LoVo (cell line): ENCODE measurements around the gene CALHM3.

Experiments
- DNase-seq: peaks from one replicate; pipeline ENCODE4 v3.0.0-alpha.2; 2016; ENCODE audit warnings: low spot score

Gene CALHM3

DNA sequence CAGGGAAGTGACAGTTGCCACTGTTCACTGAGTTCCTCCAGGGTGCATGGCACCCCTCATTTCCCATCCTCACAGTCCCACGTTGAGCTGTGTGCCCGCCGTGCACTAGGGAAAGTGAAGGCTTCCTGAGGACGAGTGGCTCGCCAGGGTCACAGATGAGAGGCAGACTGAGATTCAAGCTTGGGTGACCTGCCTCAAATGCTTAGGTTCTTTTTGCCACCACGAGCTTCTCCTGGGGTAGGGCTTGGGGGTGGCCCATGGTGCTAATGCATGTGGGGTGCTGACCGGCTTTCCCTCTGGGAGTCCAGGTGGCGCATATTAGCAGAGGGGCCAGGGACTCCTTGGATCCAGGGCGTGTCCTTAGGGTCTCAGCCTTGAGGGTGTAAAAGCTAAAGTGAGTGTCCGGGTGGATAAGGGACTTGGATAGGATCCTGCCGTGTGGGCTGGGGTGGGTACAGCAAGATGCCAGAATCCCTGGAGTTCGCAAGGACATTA is 28.8 kb downstream of the CALHM3 start:
- DNase-seq: no peak

GRCh38 chr10:103449208-103450144 is 29.6 kb downstream of the CALHM3 start:
- no peak for DNase-seq

- peak; percentile 9 for DNase-seq
These were observed 30.3 kb downstream of the CALHM3 start for GRCh38 chr10:103448746-103449145.

DNA sequence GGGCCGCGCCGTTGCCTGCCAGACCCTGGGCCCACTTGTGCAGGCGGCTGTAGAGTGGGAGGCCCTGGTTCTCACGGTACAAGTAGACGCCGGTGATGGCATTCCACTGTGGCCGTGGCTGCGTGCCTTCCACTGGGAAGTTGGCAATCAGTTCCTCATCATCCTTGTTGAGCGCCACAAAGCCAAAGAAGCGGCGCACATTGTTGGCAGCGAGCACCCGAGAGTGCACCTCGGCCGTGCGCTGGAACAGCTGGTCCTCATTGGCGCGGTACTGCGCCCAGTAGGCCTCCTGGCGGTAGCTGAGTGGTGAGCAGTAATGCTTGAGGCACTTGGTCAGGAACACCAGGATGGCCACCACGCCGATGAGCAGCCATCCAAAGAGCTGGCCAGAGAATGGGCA is 31.9 kb downstream of the CALHM3 start:
- DNase-seq: no peak

DNA sequence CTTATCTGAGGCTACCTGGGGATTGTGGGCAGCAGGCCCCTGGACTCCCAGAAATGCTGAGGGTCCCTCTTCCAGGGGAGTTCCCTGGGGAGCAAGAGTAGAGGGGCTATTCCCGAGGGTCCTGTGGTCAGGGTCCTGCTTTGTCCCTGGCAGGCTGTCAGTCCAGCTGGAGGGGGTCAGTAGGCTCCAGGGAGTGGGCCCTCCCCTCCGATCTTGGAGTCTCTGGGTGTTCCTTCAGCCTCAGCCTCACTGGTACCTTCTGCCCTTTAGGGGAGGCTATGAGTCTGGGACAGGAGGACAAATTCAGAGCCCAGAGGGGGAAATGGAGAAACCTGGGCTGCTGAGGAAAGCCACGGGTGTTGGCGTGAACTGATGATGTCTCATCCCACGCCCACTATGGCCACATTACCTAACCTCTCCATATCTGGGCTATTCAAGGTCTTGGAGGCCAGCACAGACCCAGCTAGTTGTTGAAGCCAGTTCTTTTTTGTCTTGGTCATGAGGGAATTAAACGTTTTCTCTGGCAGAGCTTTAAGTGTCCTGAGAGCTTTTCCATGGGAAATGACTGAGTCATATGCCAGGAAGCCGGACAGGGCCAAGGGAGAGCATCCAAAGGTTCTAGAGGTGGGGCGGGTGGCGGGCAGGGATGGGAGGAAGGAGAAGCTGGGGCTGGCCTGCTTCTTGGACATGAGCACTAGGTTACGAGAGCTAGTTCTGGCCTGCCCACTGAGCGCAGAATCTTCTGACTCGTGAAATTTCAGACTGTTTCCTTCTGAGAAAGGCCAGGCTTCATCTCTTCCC is 33.1 kb downstream of the CALHM3 start:
- DNase-seq: no peak

DNA sequence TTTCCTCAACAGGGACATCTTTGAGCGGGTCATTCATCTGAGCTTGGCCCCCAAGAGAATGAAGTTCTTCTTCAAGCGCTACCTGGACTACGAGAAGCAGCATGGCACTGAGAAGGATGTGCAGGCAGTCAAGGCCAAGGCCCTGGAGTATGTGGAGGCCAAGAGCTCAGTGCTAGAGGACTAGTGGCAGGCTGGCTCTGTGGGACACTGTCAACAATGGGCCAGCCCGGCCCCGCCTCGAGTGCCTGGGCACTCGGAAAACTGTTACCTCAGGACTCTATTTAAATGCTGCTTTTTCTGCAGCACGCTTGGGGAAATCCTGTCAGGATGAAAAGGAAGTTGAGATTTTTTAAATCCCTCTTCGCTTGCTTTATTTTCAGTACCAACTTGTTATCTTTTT is 33.7 kb downstream of the CALHM3 start:
- no peak for DNase-seq

GRCh38 chr10:103444478-103444877 is 34.6 kb downstream of the CALHM3 start:
- no peak for DNase-seq

DNA sequence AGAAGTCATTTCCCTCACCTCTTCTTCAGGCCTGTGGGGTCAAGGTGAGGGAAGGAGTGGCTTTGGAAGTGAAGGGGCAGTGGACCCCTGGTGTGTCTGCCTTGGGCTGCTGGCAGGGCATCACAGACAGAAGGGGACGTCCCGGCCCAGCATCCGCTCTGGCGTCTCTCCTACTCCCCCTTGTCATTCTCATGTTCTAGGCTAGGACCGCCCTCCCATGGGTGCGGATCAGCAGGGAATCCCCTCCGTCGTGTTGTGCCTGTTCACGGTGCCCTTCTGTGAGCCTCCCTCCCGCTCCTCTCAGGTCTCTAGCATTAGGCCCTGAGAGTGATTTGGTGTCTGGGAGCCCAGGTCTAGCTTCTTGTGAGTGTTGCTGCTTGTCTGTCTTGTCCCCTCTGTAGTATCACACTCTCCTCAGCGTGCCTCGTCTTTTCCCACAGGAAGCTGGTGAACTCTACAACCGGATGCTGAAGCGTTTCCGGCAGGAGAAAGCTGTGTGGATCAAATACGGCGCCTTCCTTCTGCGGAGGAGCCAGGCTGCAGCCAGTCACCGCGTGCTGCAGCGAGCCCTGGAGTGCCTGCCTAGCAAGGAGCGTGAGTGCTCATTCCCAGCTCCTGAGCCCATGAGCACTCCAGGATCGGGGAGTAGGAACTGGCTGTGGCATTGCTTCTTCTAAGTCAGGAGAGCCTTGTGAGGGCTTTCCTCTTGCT is 35.4 kb downstream of the CALHM3 start:
- DNase-seq: no peak

- DNase-seq: no peak
These were observed 37.0 kb downstream of the CALHM3 start for GRCh38 chr10:103442031-103442461.

GRCh38 chr10:103441611-103442010 is 37.4 kb downstream of the CALHM3 start:
- no peak for DNase-seq

DNA sequence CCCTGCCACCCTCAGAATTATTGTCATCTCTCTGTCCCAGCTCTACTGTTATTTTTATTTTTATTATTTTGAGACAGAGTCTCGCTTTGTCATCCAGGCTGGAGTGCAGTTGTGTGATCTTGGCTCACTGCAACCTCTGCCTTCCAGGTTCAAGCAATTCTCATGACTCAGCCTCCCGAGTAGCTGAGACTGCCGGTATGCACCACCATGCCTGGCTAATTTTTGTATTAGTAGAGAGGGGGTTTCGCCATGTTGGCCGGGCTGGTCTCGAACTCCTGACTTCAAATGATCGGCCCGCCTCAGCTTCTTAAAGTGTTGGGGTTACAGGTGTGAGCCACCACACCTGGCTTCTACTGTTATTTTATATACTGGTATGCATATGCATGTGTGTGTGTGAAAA is 37.8 kb downstream of the CALHM3 start:
- no peak for DNase-seq

DNA sequence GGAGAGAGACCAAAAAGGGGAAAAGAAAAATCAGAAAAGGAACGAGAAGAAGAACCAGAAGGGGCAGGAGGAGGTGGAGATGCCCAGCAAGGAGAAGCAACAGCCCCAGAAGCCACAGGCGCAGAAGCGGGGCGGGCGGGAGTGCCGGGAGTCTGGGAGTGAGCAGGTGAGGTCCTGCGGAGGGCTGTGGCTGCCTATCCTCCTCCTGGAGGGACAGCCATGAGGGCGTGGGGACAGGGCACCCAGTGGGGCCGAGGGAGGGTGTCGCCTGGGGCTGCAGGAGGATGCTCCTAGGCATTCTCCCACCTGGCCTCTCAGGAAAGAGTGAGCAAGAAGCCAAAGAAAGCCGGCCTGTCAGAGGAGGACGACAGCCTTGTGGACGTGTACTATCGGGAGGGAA is 38.6 kb downstream of the CALHM3 start:
- no peak for DNase-seq

- no peak for DNase-seq
These were observed 39.3 kb downstream of the CALHM3 start for GRCh38 chr10:103439776-103440175.

DNA sequence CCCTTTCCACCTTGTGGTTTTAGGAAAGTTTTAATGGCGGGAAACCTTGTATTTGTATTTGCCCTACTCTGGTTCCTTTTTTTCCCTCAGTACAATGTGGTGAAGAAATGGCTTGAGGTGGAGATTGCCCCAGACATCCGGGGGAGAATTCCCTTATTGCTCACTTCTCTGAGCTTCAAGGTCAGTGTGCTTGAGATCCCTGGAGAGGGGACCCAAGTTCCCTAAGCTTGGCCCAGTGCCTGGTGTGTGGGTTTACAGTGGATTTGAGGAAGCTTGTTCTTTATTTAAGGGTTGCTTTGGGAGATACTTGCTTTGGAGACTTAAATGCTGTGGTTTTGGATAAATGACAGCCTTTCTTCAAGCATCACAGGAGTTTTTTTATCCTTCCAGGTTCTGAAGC is 45.2 kb downstream of the CALHM3 start:
- no peak for DNase-seq

- no peak for DNase-seq
These were observed 47.1 kb downstream of the CALHM3 start for GRCh38 chr10:103431902-103432301.

DNA sequence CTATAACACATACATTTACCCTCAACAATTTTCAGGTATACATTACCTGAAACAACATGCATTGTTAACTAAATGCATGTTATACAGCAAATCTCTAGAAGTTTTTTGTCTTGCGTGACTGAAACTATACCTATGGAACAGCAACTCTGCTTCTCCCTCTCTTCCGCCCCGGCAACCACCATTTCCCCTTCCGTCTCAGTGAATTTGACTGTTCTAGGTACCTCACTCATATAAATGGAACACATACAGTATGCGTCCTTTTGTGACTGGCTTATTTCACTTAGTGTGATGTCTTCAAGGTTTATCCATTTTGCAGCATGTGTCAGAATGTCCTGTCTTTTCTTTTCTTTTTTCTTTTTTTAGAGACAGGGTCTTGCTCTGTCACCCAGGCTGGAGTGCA is 49.4 kb downstream of the CALHM3 start:
- no peak for DNase-seq

GRCh38 chr10:103428989-103429643 is 49.9 kb downstream of the CALHM3 start:
- no peak for DNase-seq

- no peak for DNase-seq
These were observed 51.2 kb downstream of the CALHM3 start for GRCh38 chr10:103427866-103428265.

DNA sequence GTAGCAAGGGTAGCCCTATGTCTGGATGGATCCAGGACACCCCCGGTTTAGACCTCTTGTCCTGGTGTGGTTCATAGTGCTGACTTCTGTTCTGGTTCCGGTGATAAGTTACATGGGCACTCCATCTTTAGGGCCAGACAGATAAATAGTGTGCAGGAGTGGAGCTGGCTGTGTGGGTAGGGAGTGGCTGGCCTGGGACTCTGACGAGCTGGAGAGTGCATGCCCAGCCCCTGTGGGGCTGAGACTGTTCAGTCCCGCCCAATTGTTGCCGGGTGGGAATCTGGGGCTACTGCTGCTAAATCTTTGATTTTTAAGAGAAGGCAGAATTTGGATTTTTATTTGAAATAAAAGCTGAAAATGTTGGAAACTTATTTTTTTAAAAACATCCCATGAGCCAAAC is 55.3 kb downstream of the CALHM3 start:
- no peak for DNase-seq
